GM12874 (cell line): Measurements from ENCODE around the gene OPN1LW.

Experiments
- CTCF ChIP-seq: IDR thresholded peaks from 2 replicates; pipeline ENCODE4 v1.5.1; 2011; ENCODE audit warnings: low read depth, mild to moderate bottlenecking, control low read depth, low read length, moderate library complexity; ENCODE audit not compliant: insufficient read depth

Gene OPN1LW

GRCh38 chrX:154121961-154122360 lies 22.1 kb upstream of the OPN1LW start:
- TF ChIP-seq CTCF, result no peak

DNA sequence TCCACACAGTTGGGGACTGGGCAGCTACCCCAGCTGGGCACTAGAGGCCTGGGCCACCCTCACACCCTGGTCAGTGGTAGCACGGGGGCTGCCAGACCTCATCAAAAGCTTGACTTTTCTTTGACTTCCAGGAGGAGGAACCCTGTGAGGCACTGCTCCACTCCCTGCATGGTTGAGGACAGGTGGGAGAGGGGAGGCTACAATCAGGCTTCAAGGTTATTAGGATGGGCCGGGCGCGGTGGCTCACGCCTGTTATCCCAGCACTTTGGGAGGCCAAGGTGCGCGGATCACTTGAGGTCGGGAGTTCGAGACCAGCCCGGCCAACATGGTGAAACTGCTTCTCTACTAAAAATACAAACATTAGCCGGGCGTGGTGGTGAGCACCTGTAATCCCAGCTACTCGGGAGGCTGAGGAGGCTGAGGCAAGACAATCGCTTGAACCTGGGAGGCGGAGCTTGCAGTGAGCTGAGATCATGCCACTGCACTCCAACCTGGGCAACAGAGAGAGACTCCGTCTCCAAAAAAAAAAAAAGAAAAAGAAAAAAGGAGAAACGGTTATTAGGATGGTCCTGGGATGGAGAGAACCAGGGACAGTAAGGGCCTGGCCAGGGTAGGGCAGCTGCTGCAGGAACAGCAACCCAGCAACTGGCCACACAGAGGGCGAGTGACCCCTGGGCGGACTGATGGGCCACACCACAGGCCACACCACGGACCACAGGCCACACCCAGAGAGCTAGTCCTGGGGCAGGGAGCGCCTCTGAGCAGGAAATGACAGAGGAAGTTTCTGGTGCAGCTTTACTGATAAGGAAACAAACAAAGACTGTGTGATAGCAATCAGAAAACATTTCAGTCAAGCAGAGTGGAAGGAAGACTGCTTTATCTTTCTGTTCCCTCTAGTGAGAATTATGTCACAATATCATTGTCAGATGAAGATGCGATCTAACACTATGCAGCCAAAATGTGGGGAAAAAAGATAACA lies 20.5 kb upstream of the OPN1LW start:
- TF ChIP-seq CTCF, result no peak

DNA sequence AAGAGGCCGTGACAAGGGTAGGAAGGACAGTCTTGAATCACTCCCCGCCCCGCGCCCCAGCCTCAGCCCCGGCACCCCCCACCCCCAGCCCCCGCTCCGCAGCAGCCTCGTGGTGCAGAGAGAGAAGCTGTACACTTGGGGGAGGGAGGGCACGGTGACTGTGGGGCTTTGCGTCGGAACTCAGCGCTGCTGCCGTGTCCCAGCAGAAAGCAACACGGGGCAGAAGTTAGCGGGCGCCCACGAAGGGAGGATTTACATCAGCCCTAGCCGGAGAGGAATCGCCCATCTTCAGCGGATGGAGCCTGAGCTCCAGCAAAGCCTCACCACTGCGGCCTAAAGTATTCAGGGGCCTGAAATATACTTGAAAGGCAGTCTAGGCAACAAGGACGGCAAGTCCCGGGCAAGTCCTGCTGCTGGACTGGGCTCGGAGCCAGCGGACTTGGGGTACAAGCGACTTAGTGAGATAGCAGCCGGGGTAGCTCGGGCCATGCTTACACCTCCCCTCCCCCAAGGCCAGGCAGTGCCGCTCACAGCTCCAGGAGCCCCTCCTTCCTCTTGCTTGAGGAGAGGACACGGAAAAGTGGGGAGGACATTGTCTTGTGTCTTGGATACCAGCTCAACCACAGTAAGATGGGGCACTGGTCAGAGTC lies 18.5 kb upstream of the OPN1LW start:
- TF ChIP-seq CTCF, result no peak

- TF ChIP-seq CTCF, result no peak
These were observed 17.9 kb upstream of the OPN1LW start for GRCh38 chrX:154126101-154126500.

DNA sequence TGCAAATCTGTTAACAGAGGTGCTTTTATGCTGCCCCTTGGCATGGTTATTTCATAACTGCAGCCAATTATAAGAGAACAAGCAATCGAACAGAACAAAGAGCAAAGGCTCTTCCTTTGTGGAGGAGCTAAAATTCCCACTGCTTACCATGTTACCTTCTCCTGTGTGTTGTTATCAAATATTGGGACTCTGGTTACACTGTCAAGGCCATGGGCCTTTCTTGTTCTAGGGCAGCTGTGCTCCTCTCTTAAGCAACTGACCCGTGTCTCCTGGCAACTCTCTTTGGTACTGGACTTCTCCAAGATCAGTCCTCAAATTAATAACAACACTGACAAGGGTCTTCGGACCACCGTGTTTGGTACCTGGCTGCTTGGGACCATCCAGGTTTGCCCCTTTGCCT lies 12.1 kb upstream of the OPN1LW start:
- TF ChIP-seq CTCF, result no peak

- no peak for TF ChIP-seq CTCF
These were observed 11.7 kb upstream of the OPN1LW start for GRCh38 chrX:154132366-154132765.

DNA sequence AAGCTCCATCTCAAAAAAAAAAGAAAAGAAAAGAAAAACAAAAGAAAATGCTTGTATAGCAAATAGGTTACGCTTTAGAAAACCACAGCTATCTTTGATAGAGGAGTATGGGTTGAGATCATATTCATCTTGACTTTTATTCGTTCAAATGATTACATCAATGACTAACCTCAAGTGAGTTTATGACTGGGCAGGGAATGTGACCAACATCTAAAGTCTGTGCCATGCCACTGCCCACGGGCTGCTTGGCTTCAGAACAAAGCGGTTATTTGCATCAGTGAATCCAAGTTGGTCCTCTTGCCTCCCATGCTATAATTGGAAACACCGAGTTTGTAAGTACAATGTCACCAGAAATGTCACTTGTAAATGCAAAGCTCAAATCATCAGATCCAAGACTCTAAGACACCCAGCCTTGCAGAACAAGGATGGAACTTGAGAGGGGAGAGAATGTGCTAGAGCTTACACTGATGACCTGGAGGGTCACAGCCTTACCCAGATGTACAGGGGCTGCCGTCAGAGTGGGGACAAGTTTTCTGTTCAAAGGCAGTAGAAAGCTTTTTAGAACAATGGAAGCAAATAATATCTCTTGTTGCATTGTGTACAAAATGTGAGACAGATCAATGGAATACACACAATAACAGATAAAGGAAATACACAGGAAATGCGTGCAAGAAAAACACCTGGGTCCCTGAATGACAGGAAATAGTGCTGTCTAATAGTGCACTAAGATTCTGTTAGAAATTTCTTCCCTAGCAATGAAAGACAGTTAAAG lies 8.4 kb upstream of the OPN1LW start:
- TF ChIP-seq CTCF, result no peak
